ENCODE results near the gene NTRK2. TPM values are rescaled to one million over a fixed set of nuclear protein-coding genes. Genes with fewer than 3 reads are reported as not detected.

The NTRK2 gene
- total RNA-seq, 1 experiment from 2014 or later, result 0.06 TPM

- no TSS peak for BruUV-seq (replicated peaks)
- Histone ChIP-seq H3K36me3 (ENCODE audit: insufficient read depth, low read length, poor library complexity, severe bottlenecking) (no peaks in the 10 kb centered on the region), H3K4me3 (ENCODE audit: low read depth, low read length, poor library complexity, severe bottlenecking) (no peak overlapping the region), H3K27me3 (replicated peaks; ENCODE audit: insufficient read depth, low read depth, low read length, poor library complexity) (no peaks in the 10 kb centered on the region), H3K4me1 (ENCODE audit: insufficient read depth, low read length, poor library complexity, severe bottlenecking) (no peaks in the 10 kb centered on the region), H3K9me3 (ENCODE audit: low read depth, low read length, poor library complexity, severe bottlenecking) (no peaks in the 10 kb centered on the region), H3K27ac (ENCODE audit: low read depth, low read length, poor library complexity, severe bottlenecking) (no peak overlapping the region)
- DNase-seq (ENCODE audit: low spot score), result no peak
- ChIA-PET CTCF (no interaction called here), POLR2A (ENCODE audit: low non-redundant PET) (interaction anchor here (0.6 kb wide), 1 partner anchor 305 kb away, joined by 7 read pairs; no protein-coding TSS in a partner anchor)
- intact Hi-C loops (cut with micrococcal nuclease; ENCODE audit: unreplicated experiment), result no loop called here
- no peak for TF ChIP-seq EZH2 (IDR thresholded peaks at IDR 0.05; ENCODE audit: borderline replicate concordance, low read depth, low read length, poor library complexity, severe bottlenecking)
- no peak for TF ChIP-seq CTCF (conservative IDR thresholded peaks at IDR 0.05; ENCODE audit: low read depth, low read length)
Observed at GRCh38 chr9:84759300-84759750, 89.8 kb downstream of the NTRK2 start.

GRCh38 chr9:84759804-84760203 lies 90.3 kb downstream of the NTRK2 start:
- Histone ChIP-seq H3K4me3 (ENCODE audit: low read depth, low read length, poor library complexity, severe bottlenecking) (no peak overlapping the region), H3K27ac (ENCODE audit: low read depth, low read length, poor library complexity, severe bottlenecking) (no peak overlapping the region), H3K36me3 (ENCODE audit: insufficient read depth, low read length, poor library complexity, severe bottlenecking) (no peaks in the 10 kb centered on the region), H3K27me3 (replicated peaks; ENCODE audit: insufficient read depth, low read depth, low read length, poor library complexity) (no peaks in the 10 kb centered on the region), H3K4me1 (ENCODE audit: insufficient read depth, low read length, poor library complexity, severe bottlenecking) (no peaks in the 10 kb centered on the region), H3K9me3 (ENCODE audit: low read depth, low read length, poor library complexity, severe bottlenecking) (no peaks in the 10 kb centered on the region)
- DNase-seq (ENCODE audit: low spot score), result no peak
- TF ChIP-seq CTCF (conservative IDR thresholded peaks at IDR 0.05; ENCODE audit: low read depth, low read length), result no peak
- no peak for TF ChIP-seq EZH2 (IDR thresholded peaks at IDR 0.05; ENCODE audit: borderline replicate concordance, low read depth, low read length, poor library complexity, severe bottlenecking)
- intact Hi-C loops (cut with micrococcal nuclease; ENCODE audit: unreplicated experiment), result no loop called here
- BruUV-seq (replicated peaks), result no TSS peak
- ChIA-PET CTCF (no interaction called here), POLR2A (ENCODE audit: low non-redundant PET) (interaction anchor here (0.6 kb wide), 1 partner anchor 304 kb away, joined by 7 read pairs; no protein-coding TSS in a partner anchor)

- Histone ChIP-seq H3K27ac (ENCODE audit: low read depth, low read length, poor library complexity, severe bottlenecking) (no peak overlapping the region), H3K36me3 (ENCODE audit: insufficient read depth, low read length, poor library complexity, severe bottlenecking) (no peaks in the 10 kb centered on the region), H3K27me3 (replicated peaks; ENCODE audit: insufficient read depth, low read depth, low read length, poor library complexity) (no peaks in the 10 kb centered on the region), H3K4me1 (ENCODE audit: insufficient read depth, low read length, poor library complexity, severe bottlenecking) (no peaks in the 10 kb centered on the region), H3K9me3 (ENCODE audit: low read depth, low read length, poor library complexity, severe bottlenecking) (no peaks in the 10 kb centered on the region), H3K4me3 (ENCODE audit: low read depth, low read length, poor library complexity, severe bottlenecking) (no peak overlapping the region)
- no TSS peak for BruUV-seq (replicated peaks)
- ChIA-PET POLR2A (ENCODE audit: low non-redundant PET) (no interaction called here), CTCF (no interaction called here)
- no peak for TF ChIP-seq EZH2 (IDR thresholded peaks at IDR 0.05; ENCODE audit: borderline replicate concordance, low read depth, low read length, poor library complexity, severe bottlenecking)
- no peak for TF ChIP-seq CTCF (conservative IDR thresholded peaks at IDR 0.05; ENCODE audit: low read depth, low read length)
- DNase-seq (ENCODE audit: low spot score), result no peak
- intact Hi-C loops (cut with micrococcal nuclease; ENCODE audit: unreplicated experiment), result no loop called here
Observed at GRCh38 chr9:84761137-84761808, 91.7 kb downstream of the NTRK2 start.

Data from A673 (cell line).